Posterior vena cava (tissue), 2 donors: ENCODE results near the gene RBM15. TPM values are rescaled to one million over a fixed set of nuclear protein-coding genes. Genes with fewer than 3 reads are reported as not detected.

Experiments used
- DNase-seq: peaks from one replicate; pipeline ENCODE4 v3.0.0-alpha.2; 2020; ENCODE audit warnings: low spot score
- intact Hi-C, 2 donors: fragments of 100-400 bp; cut with DNase I; formaldehyde crosslinking; loops; one replicate each; pipeline versions ENCODE4 v1.14.1 to v1.14.2; 2022 to 2023
- total RNA-seq, 2 donors: library from RNA; stranded (reverse); fragmentation: NEBNext Ultra II Directional; extraction: Animal tissue kit (Norgen Biotek cat#: 25700); gene quantifications; one replicate each; pipeline ENCODE4 v1.2.1, GENCODE V29; 2021
- donor health status: DM: yes; HTN: yes; CAD: no.
- donor health status: DM: yes; HTN: yes; CAD: no.

RBM15 gene
- total RNA-seq, 2 donors from 2014 or later = 14.8 to 15.9 TPM

- intact Hi-C loops = no loop called here
- no peak for DNase-seq
These were observed 7.5 kb downstream of the RBM15 start for GRCh38 chr1:110346690-110347089.

DNA sequence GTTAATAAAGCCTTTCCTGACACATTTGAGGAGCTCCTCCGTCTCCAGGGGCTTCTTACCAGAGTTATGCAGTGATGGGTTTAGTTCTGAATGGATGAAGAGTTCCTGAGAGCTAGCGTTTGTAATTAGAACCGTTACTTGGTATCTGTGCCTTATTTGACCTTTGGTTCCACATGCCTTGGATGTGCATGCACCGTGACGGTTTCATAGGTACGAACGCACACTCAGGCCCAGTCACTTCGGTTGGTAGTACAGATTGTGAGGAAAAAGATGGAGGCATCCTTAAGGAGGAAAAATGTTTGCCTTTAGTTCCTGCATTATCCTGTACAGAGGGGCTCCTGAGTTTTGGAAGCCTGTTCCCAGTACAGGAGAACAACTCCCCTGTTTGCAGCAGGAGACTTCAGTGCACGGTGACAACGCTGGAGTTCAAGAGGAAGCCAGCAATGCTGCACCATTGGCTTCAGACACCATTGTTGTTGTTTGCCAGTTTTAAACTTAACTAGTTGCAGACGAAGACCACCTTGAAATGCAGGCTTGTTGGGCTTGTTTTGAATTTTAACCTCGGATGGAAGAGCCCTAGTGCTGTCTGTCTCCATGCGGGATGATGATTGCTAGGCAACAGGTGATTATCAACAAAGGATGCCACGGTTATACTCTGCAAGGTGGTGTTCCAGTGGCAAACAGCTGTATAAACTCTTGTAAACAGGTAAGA lies 8.2 kb downstream of the RBM15 start:
- no peak for DNase-seq
- intact Hi-C loops = no loop called here

GRCh38 chr1:110348050-110348449 lies 8.9 kb downstream of the RBM15 start:
- intact Hi-C loops = no loop called here

GRCh38 chr1:110348771-110349170 lies 9.6 kb downstream of the RBM15 start:
- DNase-seq = no peak
- intact Hi-C loops = no loop called here

More at GRCh38 chr1:110348050-110348449, 8.9 kb downstream of the RBM15 start:
- DNase-seq = no peak

GRCh38 chr1:110350360-110350759 lies 11.2 kb downstream of the RBM15 start:
- no peak for DNase-seq
- intact Hi-C loops = no loop called here

- intact Hi-C loops = no loop called here
- DNase-seq = no peak
These were observed 16.1 kb downstream of the RBM15 start for GRCh38 chr1:110355321-110355720.

GRCh38 chr1:110356379-110356778 lies 17.2 kb downstream of the RBM15 start:
- DNase-seq = no peak
- intact Hi-C loops = no loop called here

DNA sequence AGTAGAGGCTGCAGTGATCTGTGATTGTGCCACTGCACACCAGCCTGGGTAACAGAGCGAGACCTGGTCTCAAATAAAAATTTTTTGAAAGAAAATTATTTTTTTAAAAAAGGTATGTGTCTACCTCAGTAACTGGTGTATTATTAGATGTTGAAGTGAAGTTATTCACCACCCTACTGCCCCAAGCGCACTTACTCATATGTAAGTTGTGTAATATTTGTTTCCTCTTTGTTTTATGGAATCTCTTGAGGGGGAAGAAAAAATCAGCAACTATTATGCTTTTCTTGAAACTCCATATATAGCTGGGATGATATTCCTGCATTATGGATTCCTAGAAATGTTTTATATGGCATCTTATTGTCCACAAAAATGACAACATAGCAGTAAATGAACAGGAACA lies 21.3 kb downstream of the RBM15 start:
- no peak for DNase-seq
- intact Hi-C loops = no loop called here

DNA sequence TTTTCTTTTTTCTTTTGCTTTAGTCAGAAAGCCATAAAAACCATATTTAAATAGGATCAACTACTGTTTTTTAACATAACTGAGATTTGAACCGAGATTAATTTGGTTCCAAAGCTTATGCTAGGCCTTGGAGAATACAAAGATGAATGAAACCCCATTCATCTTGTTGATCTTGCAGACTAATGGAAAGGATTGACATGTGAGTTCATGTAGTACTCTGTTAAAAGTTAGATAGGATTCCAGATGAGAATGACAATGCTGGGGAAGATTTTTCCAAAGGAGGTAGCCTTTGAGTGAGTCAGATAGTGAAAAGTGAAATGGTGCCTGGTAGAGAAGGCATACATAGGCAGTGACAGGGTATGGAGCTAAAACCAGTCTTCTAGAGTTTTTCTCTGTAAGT lies 22.7 kb downstream of the RBM15 start:
- intact Hi-C loops = no loop called here
- DNase-seq = no peak

DNA sequence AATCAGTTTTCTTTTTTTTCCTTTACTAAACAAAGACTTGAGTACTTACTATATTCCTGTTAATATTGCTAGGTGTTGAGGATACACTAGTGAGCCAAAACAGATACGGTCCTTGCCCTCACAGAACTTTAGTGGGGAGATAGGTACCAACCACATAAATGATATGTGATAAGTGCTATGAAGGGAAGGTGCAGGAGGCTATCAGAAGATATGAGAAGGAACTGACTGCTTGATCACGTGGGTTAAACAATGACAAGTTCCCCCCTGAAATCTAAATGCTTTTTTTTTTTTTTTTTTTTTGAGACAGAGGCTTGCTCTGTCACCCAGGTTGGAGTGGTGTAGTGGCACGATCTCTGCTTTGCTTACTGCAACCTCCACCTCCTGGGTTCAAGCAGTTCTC lies 25.0 kb downstream of the RBM15 start:
- intact Hi-C loops = no loop called here
- no peak for DNase-seq

- no peak for DNase-seq
- intact Hi-C loops = no loop called here
These were observed 31.6 kb downstream of the RBM15 start for GRCh38 chr1:110370827-110371226.

GRCh38 chr1:110375490-110375889 lies 36.3 kb downstream of the RBM15 start:
- no peak for DNase-seq
- intact Hi-C loops = no loop called here

DNA sequence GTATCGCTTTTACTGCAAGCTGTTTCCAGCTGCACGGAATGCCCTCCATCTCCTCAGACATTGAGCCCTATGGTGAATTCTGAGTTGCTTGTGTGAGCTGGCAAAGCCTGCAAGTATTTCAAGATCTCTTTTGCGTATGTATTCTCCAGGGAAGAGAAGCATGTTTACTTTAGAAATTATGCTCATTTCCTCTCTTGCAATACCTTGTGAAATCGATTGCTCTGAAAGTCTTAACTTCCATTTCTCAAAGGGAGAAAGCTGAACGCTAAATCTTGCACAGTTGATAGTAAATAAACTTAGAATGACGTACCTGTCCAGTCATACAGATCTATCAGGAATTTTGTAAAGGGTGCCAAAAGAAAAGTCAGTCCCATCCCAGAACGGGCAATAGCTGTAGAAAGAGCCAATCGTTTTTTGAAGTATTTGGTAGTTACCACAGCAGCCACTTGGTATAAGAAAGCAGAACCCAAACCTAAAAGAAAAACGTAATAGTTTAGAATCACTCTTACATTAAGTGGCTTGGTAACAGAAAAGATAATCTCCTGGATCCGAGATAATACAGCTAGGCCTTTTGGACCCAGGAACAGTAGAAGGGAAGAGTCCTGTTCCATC lies 41.6 kb downstream of the RBM15 start:
- DNase-seq = no peak
- intact Hi-C loops = no loop called here

- no peak for DNase-seq
- intact Hi-C loops = no loop called here
These were observed 44.2 kb downstream of the RBM15 start for GRCh38 chr1:110383251-110383990.

- no peak for DNase-seq
- intact Hi-C loops = no loop called here
These were observed 45.6 kb downstream of the RBM15 start for GRCh38 chr1:110384581-110385321.

DNA sequence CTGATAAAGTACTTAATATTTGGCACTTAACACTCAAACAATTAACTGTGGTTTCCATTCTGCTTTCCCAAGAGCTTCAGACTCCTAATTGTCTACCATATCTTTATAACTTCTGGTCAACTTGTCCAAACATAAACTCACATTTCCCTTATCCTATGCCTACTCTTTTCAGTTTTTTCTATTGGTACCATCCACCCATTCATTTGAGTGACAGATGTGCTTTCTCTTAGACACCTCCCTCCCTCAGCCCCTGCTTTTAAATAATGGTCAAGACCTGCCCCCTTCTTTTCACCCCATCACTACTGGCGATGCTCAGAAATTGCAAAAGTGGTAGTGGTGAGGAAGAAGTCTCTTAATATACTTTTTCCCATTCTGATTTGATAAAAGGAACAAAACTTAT lies 46.2 kb downstream of the RBM15 start:
- intact Hi-C loops = no loop called here
- DNase-seq = no peak

DNA sequence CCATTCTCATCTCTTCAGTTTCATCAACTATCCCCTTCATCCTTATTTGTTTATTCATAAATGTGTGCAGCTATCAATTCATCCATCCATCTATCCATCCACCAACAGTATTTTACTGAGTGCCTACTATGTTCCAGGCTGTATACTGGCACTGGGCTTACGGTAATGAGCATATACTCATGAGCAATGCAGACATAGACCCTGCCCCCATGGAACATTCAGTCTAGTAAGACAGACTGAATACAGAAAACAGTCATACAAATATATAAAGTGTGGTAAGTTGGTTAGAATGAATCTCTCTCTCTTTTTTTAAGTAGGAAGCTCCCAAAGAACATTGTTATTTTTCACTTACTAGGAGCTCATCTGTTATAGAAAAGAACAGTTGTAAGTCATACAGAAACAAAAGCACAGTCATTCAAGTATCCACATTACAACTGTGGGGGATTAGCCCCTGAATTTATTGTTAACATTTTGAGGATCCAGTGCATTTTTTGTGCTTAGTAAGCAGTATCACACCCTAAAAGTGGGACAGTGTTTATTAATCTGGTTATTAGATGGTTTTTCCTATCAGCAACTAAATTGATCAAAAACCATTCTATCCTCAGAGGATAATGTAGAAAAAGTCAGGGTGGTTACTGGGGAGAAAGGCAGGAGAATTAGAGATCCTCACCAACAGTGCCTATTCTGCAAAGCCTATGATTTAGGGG lies 48.0 kb downstream of the RBM15 start:
- intact Hi-C loops = no loop called here
- no peak for DNase-seq

DNA sequence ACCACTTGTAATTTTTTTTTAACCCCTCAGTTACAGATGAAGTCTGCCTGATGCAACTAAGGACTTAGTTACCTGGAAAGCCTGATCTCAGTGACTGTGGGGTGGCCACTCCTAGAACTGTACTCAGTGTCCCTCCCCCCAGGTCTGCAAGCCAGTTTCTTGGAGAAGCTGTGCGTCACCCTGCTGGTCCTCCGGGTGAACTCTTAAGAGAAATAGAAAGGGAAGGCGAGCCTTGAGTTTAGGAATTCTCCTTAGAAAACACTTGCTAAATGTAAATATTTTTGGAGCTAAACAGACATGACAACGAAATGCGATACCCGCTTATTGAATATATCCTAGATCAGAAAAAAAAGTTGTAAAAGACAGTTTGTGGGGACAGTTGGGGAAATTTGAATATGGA lies 50.9 kb downstream of the RBM15 start:
- intact Hi-C loops = no loop called here
- no peak for DNase-seq

GRCh38 chr1:110390692-110391245 lies 51.6 kb downstream of the RBM15 start, which contains the start of gene SLC16A4:
Gene SLC16A4, minus strand, starts transcription at chr1:110391026. Its CDS starts 1,703 bp downstream, at chr1:110389323.
- intact Hi-C loops = no loop called here
- no peak for DNase-seq
